Stimulated activated effector memory CD8-positive, alpha-beta T cell treated with anti-CD3 and anti-CD28 coated beads, Interleukin-12 subunit alpha, Interleukin-12 subunit beta, amount 100 ng/mL, for 72 hours (primary cell): ENCODE results near the gene ZNF618.

ENCODE experiments used
- ATAC-seq: fragments of 150-1000 bp; cut with Tn5 transposase; 2 replicates; pipeline ENCODE4 v1.10.0; 2021
- DNase-seq, 2 donors: peaks; one replicate each; pipeline ENCODE4 v3.0.0; 2021 to 2022; ENCODE audit warnings: low spot score in 2 of 2
- H3K27ac Mint-ChIP-seq: one replicate; pipeline ENCODE4 v1.8.0; 2022; ENCODE audit warnings: mild to moderate bottlenecking, mixed read lengths
- H3K36me3 Mint-ChIP-seq: one replicate; pipeline ENCODE4 v1.8.0; 2022; ENCODE audit warnings: mild to moderate bottlenecking, mixed read lengths
- H3K4me1 Mint-ChIP-seq: one replicate; pipeline ENCODE4 v1.8.0; 2022; ENCODE audit warnings: mixed read lengths
- H3K4me3 Mint-ChIP-seq: one replicate; pipeline ENCODE4 v1.8.0; 2022; ENCODE audit warnings: mild to moderate bottlenecking, mixed read lengths
- H3K9me3 Mint-ChIP-seq: one replicate; pipeline ENCODE4 v1.8.0; 2022; ENCODE audit warnings: mixed read lengths

The ZNF618 gene

DNA sequence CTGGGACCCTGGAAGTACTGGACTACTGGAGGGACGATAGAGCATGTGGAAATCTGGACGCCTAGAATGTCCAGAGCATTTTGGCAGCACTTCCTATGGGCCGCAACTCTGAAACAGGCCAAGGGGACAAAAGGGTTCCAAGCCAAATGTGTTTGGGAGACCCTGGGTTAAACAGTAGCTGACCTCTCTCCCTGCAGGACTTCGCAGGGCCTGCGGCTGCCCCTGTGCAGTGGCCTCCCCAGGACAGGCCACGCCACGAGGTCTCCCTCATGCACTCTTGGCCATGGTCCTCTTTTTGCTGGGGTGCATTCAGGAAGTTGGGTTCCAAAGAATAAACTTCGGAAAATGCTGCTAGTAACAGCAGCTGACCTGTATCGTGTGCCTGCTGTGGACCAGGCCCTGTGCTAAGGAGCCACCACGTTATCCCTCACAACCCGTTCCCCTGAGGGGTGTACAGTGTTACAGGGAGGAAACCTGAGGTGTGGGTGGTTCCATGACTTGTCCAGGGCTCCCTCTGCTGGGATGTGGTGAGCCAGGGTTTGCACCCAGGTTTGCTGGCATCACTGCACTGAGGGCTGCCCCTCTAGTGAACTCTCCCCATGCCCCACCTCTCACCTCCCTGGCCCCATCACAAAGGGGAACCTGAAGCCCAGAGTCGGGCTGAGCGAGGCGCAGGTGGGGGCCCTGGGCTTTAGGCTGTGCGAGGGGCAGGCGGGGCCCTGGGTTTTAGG, 122.6 kb downstream of the ZNF618 start:
- H3K9me3 Mint-ChIP-seq: no peaks in the 10 kb centered on the region
- ATAC-seq (peak; percentile 6), DNase-seq (peak in 1 of 2 donors; percentile 38)
- H3K27ac Mint-ChIP-seq: no peak overlapping the region
- no peak overlapping the region for H3K4me3 Mint-ChIP-seq
- no peaks in the 10 kb centered on the region for H3K4me1 Mint-ChIP-seq
- no peaks in the 10 kb centered on the region for H3K36me3 Mint-ChIP-seq

DNA sequence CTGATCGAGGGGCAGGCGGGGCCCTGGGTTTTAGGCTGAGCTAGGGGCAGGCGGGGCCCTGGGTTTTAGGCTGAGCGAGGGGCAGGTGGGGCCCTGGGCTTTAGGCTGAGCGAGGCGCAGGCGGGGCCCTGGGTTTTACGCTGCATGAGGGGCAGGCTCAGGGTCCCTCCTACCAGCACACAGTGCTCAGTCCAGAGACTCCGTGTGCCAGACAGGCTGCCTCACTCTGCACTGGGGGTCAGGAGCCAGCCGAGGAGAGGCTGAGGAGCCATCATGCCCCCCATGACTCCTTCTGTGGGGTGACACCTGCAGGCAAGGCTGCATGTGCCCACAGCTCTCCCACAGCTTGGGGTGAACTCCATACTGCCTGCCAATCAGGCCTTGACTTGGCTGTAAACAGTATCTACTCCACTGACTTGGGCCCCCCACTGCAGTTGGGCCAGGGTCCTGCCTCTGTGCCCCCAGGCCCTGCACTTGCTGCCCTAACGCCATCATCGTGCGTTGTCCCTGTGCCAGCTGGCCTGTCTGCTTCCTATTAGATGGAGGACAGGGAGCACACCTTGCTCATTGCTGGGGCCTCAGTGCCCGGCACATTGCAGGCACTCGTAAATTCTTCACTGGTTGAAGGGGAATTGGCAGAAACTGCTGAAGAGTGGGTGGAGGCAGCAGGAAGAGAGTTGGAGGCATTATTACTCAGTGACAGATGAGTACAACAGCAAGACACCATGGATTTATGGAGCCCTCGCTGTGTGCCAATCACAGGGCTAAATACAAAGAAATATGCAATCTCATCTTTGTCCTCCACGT, 123.3 kb downstream of the ZNF618 start:
- H3K9me3 Mint-ChIP-seq: no peaks in the 10 kb centered on the region
- no peak overlapping the region for H3K27ac Mint-ChIP-seq
- peak in 1 of 2 donors; percentile 22 for DNase-seq
- H3K4me3 Mint-ChIP-seq: no peak overlapping the region
- H3K4me1 Mint-ChIP-seq: no peaks in the 10 kb centered on the region
- H3K36me3 Mint-ChIP-seq: no peaks in the 10 kb centered on the region
- peak; percentile 6 for ATAC-seq

DNA sequence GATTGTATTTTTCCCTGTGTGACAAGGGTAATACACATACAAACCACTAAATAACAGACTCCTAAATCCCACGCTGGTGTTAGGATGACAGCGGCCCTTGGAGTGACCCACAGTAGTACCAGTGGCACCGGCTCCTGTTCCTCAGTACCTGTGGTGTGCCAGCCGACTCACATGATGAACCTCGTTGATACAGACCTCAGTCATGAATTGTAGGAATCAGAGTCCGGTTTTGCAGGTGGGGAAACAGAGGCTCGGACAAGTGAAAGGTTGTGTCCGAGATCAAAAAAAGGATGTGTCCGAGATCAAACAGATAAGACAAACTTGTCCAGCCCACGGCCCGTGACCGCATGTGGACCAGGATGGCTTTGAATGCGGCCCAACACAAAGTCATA, 124.0 kb downstream of the ZNF618 start:
- DNase-seq: peak in 1 of 2 donors; percentile 29
- H3K27ac Mint-ChIP-seq: no peak overlapping the region

DNA sequence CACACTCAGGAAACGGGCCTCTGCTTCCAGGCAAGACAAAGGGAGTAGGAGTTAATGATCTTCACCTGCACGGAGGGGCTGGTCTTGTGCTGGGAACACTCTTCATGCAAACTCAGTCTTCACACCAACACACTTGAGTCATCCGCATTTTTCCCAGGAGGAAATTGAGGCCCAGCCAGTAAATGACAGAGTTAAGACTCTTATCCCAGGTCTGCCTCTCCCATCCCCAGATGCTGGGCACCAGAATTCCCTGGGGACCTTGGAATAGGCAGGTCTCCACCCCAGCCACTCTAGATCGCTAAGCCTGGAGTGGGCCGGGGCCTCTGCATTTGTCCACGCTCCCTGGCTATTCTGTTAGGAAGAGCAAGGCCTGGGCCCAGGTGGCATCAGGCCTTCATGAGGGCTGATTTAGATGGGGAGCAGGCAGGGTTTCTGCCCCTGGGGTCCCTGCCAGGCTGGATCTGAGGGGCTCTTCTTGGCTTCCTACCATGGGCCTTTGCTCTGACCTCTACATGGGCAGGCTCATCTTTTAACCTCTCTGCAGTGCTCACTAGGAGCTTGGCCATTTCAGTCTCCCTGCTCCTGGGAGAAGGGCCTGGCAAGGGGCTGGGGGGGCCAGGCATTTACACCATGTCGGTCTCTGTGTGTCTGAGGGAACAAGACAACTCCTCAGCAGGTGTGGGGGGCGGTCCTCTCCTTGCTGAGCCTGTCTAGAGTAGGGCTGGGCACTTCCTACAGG, 124.7 kb downstream of the ZNF618 start:
- Mint-ChIP-seq H3K36me3 (no peaks in the 10 kb centered on the region), H3K27ac (no peak overlapping the region), H3K4me1 (no peaks in the 10 kb centered on the region), H3K4me3 (no peak overlapping the region), H3K9me3 (no peaks in the 10 kb centered on the region)
- no peak for ATAC-seq
- peak in 1 of 2 donors; percentile 35 for DNase-seq

More for the DNA sequence above, 124.0 kb downstream of the ZNF618 start:
- no peak for ATAC-seq
- Mint-ChIP-seq H3K4me1 (no peaks in the 10 kb centered on the region), H3K4me3 (no peak overlapping the region), H3K36me3 (no peaks in the 10 kb centered on the region), H3K9me3 (no peaks in the 10 kb centered on the region)

DNA sequence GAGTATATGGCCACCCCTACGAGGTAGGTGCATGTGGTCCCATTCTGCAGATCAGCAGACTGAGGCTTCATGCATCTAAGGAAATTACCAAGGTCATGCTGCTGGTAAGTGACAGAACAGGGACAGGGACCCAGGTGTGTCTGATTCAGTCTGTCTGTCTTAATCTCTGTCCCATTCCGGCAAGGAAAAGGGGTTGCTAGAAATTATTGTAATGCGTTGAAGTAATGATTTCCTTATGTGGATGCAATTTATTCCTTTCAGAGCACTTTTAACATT, 125.2 kb downstream of the ZNF618 start:
- Mint-ChIP-seq H3K9me3 (no peaks in the 10 kb centered on the region), H3K4me1 (no peaks in the 10 kb centered on the region), H3K27ac (no peak overlapping the region), H3K4me3 (no peak overlapping the region), H3K36me3 (no peaks in the 10 kb centered on the region)
- ATAC-seq (no peak), DNase-seq (no peak)

DNA sequence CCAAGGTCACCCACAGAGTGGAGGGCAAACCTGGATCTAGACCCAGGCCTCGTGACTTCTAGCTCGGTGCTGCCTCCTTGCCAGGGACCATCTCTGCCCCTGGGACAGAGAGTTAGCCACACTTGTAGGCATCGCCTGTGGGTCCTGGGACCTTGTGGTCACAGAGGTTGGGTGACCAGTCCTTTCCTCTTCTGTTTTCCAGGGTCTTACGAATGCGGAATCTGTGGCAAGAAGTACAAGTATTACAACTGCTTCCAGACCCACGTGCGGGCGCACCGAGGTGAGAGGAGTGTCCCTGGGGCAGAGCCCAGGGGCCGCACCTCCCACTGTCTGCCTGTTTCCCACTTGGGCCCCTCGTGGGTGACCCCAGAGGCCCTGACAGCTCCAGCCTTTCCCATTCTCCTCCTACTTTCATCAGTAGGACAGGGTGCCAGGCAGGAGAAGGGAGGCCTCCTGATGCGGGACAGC, 125.7 kb downstream of the ZNF618 start:
- Mint-ChIP-seq H3K4me1 (no peaks in the 10 kb centered on the region), H3K9me3 (no peaks in the 10 kb centered on the region), H3K27ac (no peak overlapping the region), H3K36me3 (no peaks in the 10 kb centered on the region), H3K4me3 (no peak overlapping the region)
- ATAC-seq (no peak), DNase-seq (peak in 1 of 2 donors; percentile 45)

DNA sequence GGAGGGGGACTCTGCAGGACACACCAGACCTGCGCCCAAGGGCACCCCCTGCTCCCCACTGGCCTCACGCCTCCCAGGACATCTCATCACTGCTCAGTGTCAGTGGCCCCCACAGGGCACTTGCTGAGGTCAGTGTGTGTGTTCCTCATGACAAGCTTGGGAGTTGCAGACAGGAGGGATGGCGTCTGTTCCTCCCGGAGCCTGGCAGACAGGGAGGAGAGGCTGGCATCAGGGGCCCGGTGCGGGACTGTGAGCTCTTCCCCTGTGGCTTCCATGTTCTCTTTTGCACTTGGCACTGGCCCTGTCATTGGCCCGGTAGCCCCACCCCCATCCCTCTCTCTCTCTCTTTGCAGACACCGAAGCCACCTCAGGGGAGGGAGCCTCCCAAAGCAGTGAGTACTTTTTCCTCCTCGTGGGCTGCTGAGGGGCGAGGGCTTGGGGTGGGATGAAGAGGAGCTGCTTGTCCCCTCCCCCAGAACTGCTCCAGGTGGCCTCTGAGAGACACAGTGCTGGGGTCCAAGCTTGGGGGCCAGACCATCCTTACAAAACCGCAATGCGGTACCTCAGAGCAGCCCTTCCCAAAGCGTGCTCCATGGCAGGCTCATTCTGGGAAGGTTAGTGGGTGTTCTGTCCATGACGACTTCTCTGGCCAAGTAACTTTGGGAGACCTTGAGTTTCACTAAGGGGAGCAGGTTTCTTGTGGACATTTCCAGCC, 126.3 kb downstream of the ZNF618 start:
- Mint-ChIP-seq H3K4me1 (no peaks in the 10 kb centered on the region), H3K9me3 (no peaks in the 10 kb centered on the region), H3K36me3 (no peaks in the 10 kb centered on the region), H3K4me3 (no peak overlapping the region), H3K27ac (no peak overlapping the region)
- ATAC-seq (no peak), DNase-seq (peak in 1 of 2 donors; percentile 36)

DNA sequence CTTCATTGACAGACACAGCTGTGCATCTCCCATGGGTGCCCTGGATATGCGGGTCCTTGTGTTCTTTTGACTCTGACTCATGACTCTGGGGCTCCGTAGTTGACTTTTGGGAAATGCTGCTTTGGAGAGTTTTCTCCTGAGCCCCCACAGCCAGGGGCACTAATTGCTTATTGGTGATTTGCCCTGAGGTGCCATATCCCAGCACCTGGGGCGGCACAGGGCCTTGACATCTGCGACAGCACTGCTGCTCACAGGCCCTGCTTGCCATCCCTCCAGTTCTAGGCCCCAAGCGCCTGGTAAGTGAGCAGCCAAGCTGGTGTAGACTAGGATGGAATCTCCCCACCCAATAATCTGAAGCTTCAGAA, 126.9 kb downstream of the ZNF618 start:
- Mint-ChIP-seq H3K9me3 (no peaks in the 10 kb centered on the region), H3K27ac (no peak overlapping the region), H3K4me3 (no peak overlapping the region), H3K36me3 (no peaks in the 10 kb centered on the region), H3K4me1 (no peaks in the 10 kb centered on the region)
- ATAC-seq (no peak), DNase-seq (peak in 1 of 2 donors; percentile 26)

DNA sequence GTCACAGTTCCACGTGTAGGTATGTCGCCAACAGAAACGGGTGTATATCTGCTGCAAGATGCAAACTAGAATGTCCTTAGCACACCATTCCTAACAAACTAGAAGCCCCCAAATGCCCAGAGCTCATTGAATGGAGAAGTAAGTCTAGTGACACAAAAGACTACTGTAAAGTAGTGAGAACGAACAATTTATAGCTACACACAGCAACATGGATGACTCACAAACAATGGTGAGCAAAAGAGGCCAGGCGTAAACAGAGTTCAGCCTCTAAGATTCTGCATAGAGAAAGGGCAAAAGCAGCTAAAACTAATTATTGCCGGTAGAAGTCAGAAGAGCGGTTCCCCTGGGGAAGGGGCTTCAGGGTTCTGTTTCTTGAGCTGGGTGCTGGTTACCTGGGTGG, 127.2 kb downstream of the ZNF618 start:
- Mint-ChIP-seq H3K36me3 (no peaks in the 10 kb centered on the region), H3K4me1 (no peaks in the 10 kb centered on the region), H3K27ac (no peak overlapping the region), H3K9me3 (no peaks in the 10 kb centered on the region), H3K4me3 (no peak overlapping the region)
- ATAC-seq (no peak), DNase-seq (no peak)

DNA sequence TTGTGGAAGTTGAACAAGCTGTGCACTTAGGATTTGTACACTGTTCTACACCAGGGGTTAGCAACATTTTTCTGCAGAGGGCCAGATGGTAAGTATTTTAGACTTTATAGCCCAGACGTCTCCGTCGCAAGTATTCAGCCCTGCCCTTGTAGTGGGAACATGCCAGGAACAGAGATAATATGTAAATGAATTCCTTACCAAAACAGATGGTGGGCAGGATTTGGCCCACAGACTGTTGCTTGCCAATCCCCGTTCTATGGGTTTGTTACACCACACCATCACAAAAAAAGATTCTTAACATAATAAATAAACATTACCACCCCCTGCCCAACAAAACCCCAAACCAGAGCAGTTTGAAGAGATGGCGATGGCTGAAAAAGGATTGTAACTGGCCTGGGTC, 127.6 kb downstream of the ZNF618 start:
- Mint-ChIP-seq H3K27ac (no peak overlapping the region), H3K9me3 (no peaks in the 10 kb centered on the region), H3K4me3 (no peak overlapping the region), H3K4me1 (no peaks in the 10 kb centered on the region), H3K36me3 (no peaks in the 10 kb centered on the region)
- DNase-seq: peak in 1 of 2 donors; percentile 26
- no peak for ATAC-seq

DNA sequence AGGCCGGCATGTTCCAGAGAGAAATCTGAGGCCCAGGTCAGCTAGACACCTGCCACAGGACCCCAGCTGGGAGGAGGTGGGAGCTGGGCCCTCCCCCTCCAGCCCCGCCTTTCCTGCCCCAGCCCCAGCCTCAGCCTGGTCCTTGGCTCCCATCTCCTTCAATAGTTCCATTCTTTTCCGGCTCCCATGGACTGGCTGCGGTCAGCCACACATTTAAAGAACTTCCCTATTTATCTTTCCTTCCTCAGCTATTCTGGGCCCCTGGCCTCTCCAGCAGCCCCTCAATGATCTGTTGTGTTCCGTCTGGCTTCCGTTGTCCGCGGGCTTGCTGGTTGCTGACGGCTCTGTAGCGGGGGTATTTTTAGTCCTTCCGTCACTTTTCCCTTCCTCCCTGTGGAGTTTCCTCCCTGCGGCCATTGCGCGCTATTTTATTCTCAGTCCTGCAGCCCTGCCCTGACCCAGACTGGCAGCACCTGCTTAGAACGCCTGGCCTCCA, 128.2 kb downstream of the ZNF618 start:
- Mint-ChIP-seq H3K4me1 (no peaks in the 10 kb centered on the region), H3K9me3 (no peaks in the 10 kb centered on the region), H3K36me3 (no peaks in the 10 kb centered on the region), H3K27ac (no peak overlapping the region), H3K4me3 (no peak overlapping the region)
- DNase-seq (peak in 1 of 2 donors; percentile 40), ATAC-seq (no peak)

DNA sequence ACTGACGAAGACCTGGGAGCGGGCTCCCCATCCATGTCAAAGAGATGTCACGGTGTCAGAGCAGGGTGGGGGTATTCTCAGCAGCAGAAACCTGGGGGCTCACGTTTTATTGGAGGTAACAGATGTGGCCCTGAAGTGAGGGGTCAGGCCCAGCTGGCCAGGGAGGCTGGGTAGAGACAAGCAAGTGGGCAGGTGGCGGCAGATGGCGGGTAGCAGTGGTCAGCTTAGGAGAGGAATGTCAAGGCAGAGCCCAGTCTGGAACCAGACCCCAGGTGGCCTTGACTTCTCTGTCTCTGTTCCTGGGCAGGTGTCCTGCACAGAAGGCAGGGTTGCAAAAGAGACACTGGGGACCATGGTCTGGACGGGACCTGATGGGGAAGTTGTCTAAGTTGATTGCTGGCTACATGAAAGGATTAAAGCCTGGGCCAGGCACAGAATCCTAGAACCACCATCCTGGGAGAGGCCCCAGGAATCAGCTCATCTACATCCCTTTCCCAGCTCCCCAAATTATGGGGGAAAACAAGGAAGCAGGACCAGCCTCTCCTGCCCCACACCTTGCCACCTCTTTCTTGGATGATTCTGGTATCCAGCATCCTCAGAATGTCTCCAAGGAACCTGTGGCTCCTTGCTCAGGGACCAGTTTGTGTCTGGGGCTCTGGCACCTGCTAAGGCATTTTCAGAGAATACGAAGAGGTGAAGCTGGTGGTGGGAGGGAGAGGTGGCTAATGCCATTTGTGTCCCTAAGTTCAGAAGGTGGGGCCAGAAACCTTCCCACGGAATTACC, 129.5 kb downstream of the ZNF618 start:
- H3K4me1 Mint-ChIP-seq: no peaks in the 10 kb centered on the region
- H3K4me3 Mint-ChIP-seq: no peak overlapping the region
- no peak overlapping the region for H3K27ac Mint-ChIP-seq
- no peaks in the 10 kb centered on the region for H3K36me3 Mint-ChIP-seq
- H3K9me3 Mint-ChIP-seq: no peaks in the 10 kb centered on the region
- no peak for ATAC-seq
- peak in 1 of 2 donors; percentile 26 for DNase-seq

DNA sequence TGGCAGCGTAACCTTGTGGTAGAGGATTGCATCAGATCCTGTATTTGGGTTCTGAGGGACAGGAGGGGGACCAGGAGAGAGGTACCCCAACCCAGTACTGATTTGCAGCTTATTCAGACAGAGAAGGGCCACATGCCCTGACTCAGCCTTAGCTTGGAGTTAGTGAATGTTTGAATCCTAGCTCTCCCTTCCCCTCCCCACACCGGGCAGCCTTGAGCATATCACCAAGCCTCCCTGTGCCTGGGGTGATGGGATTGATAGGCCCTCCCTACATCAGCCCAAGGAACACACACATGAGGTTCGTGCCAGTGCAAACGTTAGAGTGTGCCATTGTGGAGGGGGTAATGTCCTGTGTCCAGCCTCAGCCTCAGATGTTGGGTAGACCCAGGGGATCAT, 130.0 kb downstream of the ZNF618 start:
- Mint-ChIP-seq H3K27ac (no peak overlapping the region), H3K4me1 (no peaks in the 10 kb centered on the region), H3K4me3 (no peak overlapping the region), H3K36me3 (no peaks in the 10 kb centered on the region), H3K9me3 (no peaks in the 10 kb centered on the region)
- ATAC-seq (no peak), DNase-seq (peak in 1 of 2 donors; percentile 33)

DNA sequence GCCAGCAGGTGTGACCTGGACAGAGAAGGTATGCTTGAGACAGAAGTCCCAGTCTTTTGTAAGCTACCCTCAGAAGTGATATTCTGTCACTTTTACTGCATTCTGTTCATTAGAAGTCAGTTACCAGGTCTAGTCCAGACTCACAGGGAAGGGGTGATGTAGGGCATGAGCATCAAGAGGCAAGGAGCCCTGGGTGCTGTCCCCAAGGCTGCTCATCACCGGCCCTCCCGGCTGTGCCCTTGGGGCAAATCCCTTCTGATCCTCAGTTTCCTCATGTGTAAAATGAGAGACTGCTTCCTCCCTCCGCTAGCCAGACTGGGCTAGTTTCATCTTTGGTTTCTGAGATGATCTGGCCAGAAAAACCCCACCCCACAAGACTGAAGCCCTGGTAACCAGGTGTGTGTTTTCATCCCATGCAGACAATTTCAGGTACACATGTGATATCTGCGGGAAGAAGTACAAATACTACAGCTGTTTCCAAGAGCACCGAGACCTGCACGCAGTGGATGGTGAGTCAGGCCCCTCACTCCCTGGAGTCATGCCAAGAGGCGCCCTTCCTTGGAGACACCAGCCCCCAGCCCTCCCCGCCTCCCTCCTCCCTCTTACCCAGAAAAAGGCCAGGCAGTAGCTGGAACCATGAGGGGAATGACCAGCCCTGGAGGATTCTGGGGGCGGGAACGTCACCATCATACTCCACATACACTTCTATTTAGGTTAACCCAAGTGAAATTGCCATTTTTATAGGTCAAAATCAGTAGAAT, 131.0 kb downstream of the ZNF618 start:
- Mint-ChIP-seq H3K4me3 (no peak overlapping the region), H3K9me3 (peaks cover 2% of the 10 kb centered on the region), H3K36me3 (no peaks in the 10 kb centered on the region), H3K4me1 (no peaks in the 10 kb centered on the region), H3K27ac (no peak overlapping the region)
- ATAC-seq: no peak
- DNase-seq: peak in 1 of 2 donors; percentile 36
